ENCODE results near the gene DIMT1. TPM values are rescaled to one million over a fixed set of nuclear protein-coding genes. Genes with fewer than 3 reads are reported as not detected.

Gene DIMT1
- total and polyA plus RNA-seq, 7 donors = 8.5 to 28.0 (median 21.1) TPM

DNA sequence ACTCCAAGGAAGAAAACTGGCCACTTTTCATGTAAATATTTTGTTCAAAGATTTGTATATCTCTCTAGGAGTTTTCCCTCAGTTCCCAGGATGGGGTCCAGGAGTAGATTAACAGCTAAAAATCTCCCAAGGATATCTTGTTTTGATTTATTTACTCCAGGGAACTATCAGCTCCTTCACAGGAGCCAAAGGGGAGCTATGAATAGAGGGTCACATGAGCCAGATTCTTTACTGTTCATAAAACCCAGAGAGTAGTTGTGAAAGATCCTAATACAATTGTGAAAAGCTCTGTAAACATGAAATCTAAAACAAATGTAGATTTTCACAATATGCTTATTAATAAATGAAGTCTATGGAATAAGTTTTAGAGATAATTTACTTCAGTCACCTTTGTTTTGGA lies 16.9 kb downstream of the DIMT1 start:
- intact Hi-C loops (cut with DNase I) = no loop called here
- no peaks in the 10 kb centered on the region for H3K9me3 ChIP-seq
- TF ChIP-seq, protein P1, sequence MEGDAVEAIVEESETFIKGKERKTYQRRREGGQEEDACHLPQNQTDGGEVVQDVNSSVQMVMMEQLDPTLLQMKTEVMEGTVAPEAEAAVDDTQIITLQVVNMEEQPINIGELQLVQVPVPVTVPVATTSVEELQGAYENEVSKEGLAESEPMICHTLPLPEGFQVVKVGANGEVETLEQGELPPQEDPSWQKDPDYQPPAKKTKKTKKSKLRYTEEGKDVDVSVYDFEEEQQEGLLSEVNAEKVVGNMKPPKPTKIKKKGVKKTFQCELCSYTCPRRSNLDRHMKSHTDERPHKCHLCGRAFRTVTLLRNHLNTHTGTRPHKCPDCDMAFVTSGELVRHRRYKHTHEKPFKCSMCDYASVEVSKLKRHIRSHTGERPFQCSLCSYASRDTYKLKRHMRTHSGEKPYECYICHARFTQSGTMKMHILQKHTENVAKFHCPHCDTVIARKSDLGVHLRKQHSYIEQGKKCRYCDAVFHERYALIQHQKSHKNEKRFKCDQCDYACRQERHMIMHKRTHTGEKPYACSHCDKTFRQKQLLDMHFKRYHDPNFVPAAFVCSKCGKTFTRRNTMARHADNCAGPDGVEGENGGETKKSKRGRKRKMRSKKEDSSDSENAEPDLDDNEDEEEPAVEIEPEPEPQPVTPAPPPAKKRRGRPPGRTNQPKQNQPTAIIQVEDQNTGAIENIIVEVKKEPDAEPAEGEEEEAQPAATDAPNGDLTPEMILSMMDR (IDR thresholded peaks at IDR 0.05) = no peak
- H3K4me1 ChIP-seq = no peaks in the 10 kb centered on the region
- no peak overlapping the region for H3K4me3 ChIP-seq
- H3K27ac ChIP-seq = no peak overlapping the region
- peak in 2 of 4 donors; percentile 56 to 85 for ATAC-seq
- H3K27me3 ChIP-seq (ENCODE audit: insufficient read depth in 3 of 3, low read length in 2 of 3) = no peaks in the 10 kb centered on the region
- peaks cover 11 to 95% of the 10 kb centered on the region in 2 donors for H3K36me3 ChIP-seq (ENCODE audit: insufficient read depth in 1 of 2, low read depth in 1 of 2)
- DNase-seq = no peak

DNA sequence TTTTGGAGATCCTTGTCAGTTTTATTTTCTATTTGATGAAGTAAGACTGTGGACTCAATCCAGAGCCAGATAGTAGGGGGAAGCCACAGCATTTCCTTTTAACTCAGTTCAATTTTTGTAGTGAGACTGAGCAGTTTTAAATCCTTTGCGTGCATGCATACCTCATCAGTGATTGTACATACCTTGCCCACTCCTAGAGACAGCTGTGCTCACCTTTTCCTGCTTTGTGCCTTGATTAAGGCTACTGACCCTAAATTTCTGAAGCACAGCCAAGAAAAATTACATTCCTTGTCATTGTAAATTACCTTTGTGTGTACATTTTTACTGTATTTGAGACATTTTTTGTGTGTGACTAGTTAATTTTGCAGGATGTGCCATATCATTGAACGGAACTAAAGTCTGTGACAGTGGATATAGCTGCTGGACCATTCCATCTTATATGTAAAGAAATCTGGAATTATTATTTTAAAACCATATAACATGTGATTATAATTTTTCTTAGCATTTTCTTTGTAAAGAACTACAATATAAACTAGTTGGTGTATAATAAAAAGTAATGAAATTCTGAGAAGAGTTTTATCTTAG lies 17.8 kb downstream of the DIMT1 start:
- Histone ChIP-seq H3K36me3 (ENCODE audit: insufficient read depth in 1 of 2, low read depth in 1 of 2) (peaks cover 13 to 95% of the 10 kb centered on the region in 2 donors), H3K27ac (no peak overlapping the region), H3K27me3 (ENCODE audit: insufficient read depth in 3 of 3, low read length in 2 of 3) (no peaks in the 10 kb centered on the region), H3K9me3 (no peaks in the 10 kb centered on the region), H3K4me1 (no peaks in the 10 kb centered on the region), H3K4me3 (no peak overlapping the region)
- TF ChIP-seq, protein P1 (IDR thresholded peaks at IDR 0.05) = no peak
- intact Hi-C loops (cut with DNase I) = no loop called here
- no peak for DNase-seq
- 91 to 95% (median 92%) methylated on average over 2 of the region's 2 CpGs for WGBS, 3 donors
- ATAC-seq = no peak

DNA sequence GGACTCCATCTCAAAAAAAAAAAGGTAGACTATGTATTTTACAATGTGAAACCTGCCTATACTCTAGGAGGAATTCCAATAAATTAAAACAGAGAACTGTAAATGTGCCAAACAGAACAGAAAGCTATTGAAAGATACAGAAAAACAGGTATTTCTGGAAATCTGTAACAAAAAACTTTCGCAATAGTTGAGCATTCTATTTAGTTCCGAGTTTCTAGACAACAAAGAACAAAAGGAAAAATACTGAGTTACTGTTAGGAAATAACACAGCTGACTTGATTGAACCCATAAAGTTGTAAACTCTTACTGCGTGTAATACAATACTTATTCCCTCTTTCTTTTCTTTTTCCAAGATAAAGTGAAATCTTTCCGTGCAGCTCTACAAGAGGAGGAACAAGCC lies 18.6 kb downstream of the DIMT1 start:
- DNase-seq (no peak), ATAC-seq (no peak)
- Histone ChIP-seq H3K4me3 (no peak overlapping the region), H3K27ac (no peak overlapping the region), H3K27me3 (ENCODE audit: insufficient read depth in 3 of 3, low read length in 2 of 3) (no peaks in the 10 kb centered on the region), H3K4me1 (no peaks in the 10 kb centered on the region), H3K36me3 (ENCODE audit: insufficient read depth in 1 of 2, low read depth in 1 of 2) (peaks cover 11 to 95% of the 10 kb centered on the region in 2 donors), H3K9me3 (no peaks in the 10 kb centered on the region)
- TF ChIP-seq, protein P1 (IDR thresholded peaks at IDR 0.05) = no peak
- intact Hi-C loops (cut with DNase I) = no loop called here
- 84 to 87% (median 87%) methylated on average over 4 of the region's 4 CpGs for WGBS, 3 donors

DNA sequence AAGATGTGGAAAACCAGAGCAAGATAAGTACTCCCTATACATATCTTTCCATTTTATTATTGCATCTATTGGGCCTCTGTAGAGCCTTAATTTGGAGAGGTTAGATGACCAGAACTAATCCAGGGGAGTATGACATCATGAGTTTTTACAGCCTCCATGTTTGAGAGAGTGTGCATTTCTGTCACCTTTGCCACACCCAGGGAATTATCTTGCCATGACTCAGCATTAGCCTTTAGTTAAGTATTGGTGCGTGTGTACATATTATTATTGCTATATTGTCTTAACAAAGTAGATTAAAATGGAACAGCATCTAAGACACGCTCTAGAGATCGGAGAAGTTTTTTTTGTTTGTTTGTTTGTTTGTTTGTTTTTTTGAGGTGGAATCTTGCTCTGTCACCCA lies 27.6 kb downstream of the DIMT1 start:
- no peaks in the 10 kb centered on the region for H3K9me3 ChIP-seq
- no peak overlapping the region for H3K27ac ChIP-seq
- TF ChIP-seq, protein P1 (IDR thresholded peaks at IDR 0.05) = no peak
- no peaks in the 10 kb centered on the region for H3K4me1 ChIP-seq
- H3K4me3 ChIP-seq = no peak overlapping the region
- DNase-seq = no peak
- intact Hi-C loops (cut with DNase I) = no loop called here
- H3K27me3 ChIP-seq (ENCODE audit: insufficient read depth in 3 of 3, low read length in 2 of 3) = no peaks in the 10 kb centered on the region
- 98% methylated on average over 3 of the region's 3 CpGs for WGBS, 3 donors
- peaks cover 3 to 77% of the 10 kb centered on the region in 2 donors for H3K36me3 ChIP-seq (ENCODE audit: insufficient read depth in 1 of 2, low read depth in 1 of 2)
- ATAC-seq = no peak

DNA sequence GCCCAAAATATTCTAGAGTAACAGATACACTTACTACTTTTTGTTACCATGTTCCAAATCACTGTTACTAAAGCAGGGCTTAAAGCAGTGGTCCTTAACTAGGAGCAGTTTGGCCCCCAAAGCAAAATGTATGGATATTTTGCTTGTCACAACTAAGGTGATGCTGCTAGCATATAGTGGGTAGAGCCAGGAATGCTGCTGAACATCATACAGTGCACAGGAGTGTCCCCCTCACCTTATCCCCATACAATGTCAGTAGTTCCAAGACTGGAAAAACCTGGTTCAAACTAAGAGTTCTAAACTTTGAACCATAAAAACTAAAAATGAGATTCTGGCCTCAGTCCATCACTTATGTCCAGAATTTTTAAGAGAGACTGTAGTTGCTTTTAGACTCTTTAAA lies 28.1 kb downstream of the DIMT1 start:
- DNase-seq = no peak
- ATAC-seq = no peak
- intact Hi-C loops (cut with DNase I) = no loop called here
- Histone ChIP-seq H3K36me3 (ENCODE audit: insufficient read depth in 1 of 2, low read depth in 1 of 2) (peaks cover 3 to 72% of the 10 kb centered on the region in 2 donors), H3K4me1 (no peaks in the 10 kb centered on the region), H3K27ac (no peak overlapping the region), H3K9me3 (no peaks in the 10 kb centered on the region), H3K27me3 (ENCODE audit: insufficient read depth in 3 of 3, low read length in 2 of 3) (no peaks in the 10 kb centered on the region), H3K4me3 (no peak overlapping the region)
- TF ChIP-seq, protein P1 (IDR thresholded peaks at IDR 0.05) = no peak

Measured in psoas muscle (tissue), 8 donors.